NCI-H1105 (cell line): ENCODE data around the gene TXNRD2.

Source experiments
- DNase-seq: peaks from one replicate; lab custom pipeline; 2025; lab: John Stamatoyannopoulos, UW

TXNRD2 gene

DNA sequence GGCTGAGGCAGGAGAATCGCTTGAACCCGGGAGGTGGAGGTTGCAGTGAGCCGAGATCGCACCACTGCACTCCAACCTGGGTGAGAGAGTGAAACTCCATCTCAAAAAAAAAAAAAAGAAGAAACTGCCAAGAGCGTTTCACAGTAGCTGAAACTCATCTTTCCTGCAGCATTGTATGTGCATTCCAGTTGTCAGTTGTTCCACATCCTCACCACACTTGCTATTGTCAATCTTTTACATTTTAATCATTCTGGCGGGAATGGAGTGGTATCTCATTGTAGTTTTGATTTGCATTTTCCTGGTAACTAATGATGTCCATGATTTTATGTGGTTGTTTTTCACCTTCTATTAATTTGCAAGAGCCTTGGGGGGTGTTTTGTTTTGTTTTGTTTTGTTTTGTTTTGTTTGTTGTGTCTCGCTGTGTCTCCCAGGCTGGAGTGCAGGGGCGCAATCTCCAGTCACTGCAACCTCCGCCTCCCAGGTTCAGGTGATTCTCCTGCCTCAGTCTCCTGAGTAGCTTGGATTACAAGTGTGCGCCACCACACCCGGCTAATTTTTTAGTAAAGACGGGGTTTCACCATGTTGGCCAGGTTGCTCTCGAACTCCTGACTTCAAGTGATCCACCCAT, 78.9 kb downstream of the TXNRD2 start:
- no peak for DNase-seq

DNA sequence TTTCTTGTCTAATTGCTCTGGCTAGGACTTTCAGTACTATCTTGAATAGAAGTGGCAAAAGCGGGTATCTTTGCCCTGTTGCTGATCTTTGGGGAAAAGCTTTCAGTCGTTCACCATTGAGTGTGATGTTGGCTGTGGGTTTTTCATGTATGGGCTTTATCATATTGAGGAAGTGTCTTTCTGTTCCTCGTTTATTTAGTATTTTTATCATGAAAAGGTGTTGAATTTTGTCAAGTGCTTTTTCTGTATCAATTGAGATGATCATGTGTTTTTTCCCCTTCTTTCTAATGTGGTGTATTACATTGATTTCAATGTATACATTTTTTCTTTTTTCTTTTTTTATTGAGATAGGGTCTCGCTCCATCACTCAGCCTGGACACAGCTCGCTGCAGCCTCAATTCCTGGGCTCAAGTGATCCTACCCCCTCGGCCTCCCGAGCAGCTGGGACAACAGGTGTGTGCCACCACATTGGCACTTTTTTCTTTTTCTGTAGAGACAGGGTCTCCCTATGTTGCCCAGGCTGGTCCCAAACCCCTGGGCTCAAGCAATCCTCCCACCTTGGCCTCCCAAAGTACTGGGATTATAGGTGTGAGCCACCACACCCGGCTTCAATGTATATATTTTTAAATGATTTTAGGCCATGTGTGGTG, 81.6 kb downstream of the TXNRD2 start:
- DNase-seq: no peak

DNA sequence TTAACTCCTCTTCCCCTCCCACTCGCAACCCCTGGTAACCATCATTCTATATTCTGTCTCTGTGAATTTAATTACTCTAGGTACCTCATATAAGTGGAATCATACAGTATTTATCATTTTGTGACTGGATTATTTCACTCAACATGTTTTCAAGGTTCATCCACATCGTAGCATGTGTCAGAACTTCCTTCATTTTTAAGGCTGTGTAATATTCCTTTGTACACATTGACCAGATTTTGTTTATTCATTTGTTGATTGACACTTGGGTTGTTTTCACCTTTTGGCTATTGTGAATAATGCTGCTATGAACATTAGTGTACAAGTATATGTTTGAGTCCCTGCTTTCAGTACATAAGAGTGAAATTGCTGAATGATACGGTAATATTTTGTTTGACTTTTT, 84.2 kb downstream of the TXNRD2 start:
- no peak for DNase-seq

DNA sequence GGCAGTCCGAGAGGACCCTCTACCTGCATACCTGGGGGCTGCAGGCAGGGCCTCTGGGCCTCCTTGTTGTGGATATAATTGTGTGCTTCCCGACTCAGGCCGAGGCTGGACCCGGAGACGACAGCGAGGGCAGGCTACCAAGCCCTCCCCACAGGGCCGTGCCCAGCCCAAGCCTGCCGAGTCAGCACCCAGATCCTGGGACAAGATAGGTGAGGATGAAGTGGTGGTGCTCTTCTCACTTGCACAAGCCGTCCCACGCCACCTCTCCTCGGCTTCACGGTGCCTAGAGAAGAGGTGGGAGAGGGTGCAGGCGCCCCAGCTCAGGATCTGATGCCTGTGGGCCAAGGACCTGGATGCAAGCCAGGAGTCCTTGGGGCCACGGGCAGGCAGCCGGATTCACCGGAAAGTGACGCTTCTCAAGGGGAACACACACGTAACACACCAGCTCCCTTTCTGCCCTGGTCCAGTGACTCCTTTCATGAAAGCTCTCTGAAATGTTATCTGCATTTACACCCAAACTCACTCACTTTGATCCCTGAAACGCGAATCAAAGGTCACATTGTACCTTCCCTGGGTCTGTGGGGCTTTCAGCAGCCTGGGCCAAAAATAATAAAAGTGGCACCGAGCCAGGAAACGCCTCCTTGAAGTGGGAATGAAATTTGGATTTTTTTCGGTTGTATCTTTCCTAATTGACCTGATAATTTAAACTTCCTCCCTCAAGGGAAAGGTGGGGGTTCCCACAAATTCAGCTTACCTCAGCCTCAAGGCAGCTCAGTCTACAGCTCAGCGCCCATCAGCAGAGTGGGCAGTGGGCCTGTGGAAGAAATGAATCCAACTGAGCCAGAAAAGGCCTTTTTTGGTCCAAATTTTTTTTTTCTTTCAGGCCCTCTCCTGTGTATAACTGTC, 85.9 kb downstream of the TXNRD2 start:
- DNase-seq: peak; percentile 75

DNA sequence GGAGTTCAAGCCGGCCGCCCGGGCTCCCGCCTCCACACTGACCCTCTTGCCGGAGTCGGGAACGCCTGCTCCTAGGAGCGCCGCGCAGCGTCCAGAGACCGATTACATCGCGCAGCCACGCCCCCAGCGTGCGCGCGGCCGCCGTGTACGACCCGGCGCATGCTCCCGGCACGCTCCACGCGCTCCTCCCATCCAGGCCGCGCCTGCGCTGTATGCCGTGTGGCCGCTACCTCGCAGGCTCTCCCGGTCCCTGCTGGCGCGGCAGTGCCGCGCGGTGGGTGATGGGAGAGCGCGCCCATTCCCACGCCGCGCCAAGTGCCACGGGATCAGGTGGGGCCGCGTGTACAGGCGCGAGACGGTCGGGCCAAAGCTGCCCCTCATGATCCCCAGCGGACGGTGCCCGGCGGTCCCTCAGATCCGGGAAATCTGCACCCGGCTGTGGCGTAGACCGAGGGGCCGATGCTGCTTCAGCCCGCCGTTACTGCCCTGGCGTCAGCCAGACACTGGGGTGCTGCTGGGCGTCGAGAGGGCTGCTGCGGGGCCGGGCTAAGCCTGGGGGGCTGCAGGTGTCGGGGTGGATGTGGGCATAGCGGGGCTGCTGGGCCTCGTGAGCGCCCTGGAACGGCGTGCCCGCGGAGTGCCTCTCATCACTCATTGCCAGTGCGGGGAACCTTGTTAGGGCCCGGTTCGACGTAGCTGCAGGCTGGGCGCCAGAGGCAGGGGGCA, 86.7 kb downstream of the TXNRD2 start, which contains the start of the genes GNB1L and RTL10:
Gene GNB1L (minus strand): TSS at position 97 of the 726 bp plus-strand sequence. CDS start 33,519 bp downstream, outside the sequence.
Gene RTL10 (minus strand): TSS at position 97 of the 726 bp plus-strand sequence. CDS start 2,613 bp downstream, outside the sequence.
- peak; percentile 93 for DNase-seq

DNA sequence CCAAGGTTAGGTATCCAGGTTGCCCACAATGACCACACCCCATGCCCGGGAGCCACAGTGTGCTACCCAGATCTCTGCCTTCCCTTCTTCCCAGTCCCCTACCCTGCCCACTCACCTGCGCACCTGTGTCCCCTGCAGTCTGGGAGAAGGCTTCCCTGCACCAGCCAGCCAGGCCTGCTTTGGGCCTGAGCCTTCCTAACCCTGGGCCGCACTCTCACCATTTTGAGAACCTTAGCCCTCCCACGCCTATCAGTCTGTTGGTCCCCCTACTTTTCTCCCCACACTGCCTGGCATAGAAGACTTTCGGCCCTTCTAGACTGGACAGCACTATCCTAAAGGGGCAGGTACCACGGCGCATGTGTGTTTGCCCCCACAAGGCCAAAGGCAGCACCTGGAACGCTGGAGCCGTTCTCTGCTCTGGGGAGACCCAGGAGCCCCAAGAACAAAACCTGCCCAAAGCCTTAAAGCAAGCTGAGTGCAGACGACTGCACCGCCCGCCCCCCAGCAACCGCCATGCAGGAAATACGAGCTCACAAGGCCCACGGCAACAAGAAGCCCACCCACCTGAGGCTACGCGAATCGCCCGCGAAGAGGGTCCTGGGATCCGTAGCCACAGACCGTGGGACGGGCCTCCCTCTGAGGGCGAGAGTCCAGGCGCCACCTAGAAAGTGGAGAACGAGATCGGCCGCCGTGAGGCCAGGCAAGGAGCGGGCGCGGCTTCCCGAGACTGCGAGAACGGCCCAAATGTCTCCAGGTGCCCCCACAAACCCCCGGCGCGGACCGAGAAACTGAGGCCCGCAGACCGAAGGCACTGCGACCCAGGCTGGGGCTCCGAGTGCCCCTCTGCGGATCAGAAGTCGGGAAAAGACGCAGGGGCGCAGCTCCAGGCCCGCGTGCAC, 87.5 kb downstream of the TXNRD2 start:
- no peak for DNase-seq

DNA sequence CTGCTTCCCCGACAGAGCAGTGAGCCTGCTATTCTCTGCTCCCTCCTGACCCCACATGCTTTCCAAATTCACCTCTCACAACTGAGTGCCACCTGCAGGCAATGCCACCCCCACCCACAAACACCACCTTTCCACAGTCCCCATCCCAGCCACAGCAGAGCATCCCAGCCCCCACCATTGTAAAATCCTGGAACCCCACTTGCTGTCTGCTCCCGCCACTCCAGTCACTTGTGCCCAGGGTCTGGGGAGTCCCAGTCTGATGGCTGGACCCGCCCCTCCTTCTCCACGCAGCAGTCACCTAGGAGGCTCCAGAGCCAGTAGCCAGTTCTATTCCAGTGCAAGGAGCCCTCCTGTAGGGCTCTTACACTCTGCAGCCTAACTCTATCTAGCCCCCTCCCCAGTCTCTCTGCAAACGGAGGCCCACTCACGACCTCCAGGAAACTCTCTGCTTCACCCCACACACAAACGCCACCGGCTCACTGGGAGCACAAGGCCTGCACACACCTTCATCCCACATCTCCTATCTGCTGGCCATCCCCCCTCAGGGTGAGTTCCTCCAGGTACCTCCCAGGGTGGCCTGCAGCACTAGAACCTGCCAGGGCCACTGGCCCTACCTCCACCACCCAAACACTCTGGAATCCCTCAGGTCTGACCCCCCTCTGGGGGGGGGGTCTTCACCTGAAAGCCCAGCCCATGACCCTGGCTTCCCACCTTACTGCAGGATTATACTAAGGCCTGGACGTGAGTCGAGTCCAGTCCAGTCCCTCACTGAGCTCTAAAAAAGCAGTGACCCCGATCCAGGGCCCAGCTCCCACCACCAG, 88.3 kb downstream of the TXNRD2 start:
- no peak for DNase-seq

DNA sequence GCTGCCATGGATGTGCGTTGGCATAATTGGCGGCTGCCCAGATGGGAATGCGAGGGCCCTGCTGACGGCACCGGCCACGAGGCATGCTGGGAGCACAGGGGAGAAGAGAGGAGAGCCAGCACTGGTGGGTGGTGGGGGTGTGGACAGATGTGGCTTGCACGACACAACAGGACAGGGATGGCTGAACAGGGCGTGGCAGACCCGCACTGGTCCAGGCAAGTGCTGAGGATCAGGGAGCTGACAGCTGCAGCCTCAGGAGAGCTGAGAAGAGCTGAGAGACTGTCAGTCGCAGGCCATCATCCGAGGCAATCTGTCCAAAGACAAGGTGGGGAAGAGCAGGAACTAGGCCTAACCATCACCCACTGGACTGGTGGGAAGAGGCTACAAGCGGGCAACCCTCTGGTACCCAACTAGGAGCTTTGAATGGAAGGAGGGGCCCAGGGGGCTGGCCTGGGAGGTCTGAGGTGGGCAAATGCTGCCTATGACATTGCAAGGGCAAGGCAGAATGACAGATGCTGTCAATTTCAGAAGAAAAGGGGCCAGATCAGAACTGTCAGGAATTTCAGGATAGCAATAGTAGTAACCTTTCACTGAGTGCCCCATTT, 89.3 kb downstream of the TXNRD2 start:
- no peak for DNase-seq

DNA sequence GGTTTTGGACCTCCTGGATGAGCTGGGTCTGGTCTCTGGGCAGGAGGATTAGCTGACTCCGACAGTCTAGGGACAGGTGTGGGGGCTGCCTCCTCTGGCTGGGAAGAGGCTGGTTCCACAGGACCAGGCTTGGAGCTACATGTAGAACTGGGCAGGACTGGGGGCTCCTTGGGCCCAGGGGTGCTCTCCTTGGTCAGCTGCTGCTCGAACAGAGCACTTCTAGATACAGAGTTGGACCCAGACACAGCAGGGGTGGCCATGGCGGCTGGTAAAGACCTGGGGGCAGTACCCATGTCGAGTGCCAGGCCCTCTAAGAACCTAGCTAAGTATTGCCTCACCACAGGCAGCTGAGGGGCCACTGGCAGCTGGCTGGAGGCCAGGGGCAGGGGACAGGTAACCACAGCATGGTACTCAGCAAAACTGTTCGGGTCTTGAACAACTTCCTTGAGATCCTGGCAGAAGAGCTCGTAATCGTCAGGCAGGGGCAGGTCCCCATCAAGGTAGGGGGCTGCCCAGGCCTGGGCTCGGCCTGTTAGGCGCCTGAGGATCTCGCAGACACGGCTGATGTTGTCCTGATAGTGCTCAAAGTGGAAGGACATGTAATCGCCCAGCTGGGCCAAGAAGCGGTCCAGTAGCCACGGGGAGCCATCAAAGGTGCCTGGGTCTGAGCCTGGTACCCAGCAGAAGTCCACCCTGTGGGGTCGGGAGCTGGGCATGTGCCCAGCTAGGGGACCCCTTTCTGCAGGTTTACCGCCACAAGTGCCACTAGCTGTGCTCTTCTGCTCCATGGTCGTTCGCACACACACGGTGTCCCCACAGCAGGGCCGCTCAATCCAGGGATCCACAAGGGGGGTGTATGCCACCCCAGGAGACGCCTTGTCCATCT, 90.1 kb downstream of the TXNRD2 start:
- no peak for DNase-seq

DNA sequence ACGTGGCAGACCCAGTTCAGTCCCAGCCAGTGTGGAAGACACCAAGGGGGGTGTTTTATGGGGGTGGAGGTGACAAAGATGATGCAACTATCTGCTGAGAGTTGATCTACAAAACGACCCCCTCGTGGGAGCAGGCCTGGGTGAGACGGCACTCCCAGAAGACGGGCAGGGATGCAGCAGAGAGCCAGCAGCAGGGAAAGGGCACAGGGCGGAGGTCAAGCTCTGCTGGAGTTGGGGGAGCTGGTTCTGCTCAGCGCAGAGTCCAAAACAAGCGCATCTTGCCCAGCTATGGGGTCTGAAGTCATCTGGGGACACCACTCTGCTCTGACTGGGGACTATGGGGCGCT, 90.9 kb downstream of the TXNRD2 start:
- DNase-seq: no peak

DNA sequence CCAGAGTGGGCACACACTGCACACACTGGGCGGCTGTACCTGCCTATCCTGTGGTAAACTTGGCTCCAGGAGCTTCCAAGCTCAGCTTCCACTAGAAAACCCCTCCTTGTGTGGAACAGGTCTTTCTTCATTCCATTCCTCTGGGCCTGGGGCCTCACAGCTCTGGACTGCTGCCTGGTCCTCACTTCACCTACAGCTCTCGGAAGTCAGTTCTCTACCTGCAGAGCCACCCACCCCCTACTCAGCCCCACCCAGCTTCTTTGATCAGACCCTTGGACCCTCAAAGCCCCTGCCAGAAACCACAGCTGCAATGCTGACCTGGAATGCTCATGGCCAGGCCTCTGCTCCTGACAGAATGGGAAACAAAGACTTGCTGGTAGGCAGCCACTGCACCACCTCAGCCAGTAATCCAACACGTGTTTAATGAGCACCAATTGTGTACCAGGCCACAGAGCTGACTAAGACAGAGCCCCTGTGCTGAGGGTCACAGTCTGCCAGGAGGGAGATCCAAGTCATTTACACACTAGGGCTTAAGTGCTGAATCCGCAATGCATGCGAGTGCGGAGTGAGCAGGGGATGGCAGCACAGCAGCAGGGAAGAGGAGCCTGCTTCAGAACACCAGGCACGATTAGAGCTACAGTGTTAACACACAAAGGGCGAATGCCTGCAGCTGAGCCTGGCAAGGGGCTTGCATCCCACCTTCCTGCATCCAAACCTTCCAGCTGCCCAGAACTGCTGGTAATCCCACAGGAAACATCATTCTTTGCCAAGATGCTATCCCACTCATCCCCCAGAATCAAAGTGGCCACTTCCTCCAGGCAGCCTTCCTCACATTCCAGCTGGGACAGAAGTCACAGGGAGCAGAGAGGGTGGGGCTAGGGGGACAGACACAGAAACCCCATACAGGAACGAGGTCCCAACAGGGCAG, 91.5 kb downstream of the TXNRD2 start:
- DNase-seq: no peak

DNA sequence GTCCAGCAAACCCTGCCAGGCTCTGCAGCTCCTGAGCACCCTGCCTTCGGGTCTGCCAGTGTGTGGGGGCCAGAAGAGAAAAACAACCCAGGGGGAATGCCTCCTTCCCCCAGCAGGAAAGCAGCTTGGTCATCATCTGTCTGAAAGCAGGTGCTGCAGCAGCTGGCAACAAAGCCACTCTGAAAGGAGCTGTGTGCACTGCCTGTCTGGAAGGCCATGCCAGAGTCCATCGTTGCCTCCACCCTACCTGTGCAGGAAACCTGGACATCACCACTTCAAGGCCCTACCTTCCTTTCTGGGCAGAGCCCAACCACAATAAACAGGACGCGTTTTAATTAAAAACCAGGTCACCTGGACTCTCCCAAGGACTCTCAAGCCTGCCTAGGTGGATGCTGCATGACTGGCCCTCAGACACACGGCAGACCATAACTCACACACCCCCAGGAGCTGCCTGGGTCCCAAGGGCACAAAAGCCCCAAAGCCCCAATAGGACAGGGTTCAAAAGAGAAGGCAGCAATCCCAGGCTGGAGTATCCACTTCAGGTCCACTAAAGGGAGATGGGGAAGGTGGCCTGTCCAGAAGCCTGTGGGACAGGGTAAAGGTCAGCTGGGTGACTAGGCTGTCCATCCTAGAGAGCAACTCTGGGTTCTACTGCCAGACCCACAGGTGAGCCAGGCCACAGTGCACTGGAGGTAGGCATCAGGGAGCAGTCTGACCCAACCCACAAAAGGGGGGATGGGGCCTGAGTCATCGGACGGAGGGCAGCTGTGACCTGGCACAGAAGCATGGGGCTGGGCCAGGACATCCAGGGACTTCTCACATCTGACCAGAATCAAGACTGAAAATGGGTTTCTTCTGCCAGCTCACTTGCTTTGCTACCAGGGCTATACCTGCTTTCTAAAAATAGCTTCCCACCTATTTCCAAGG, 93.1 kb downstream of the TXNRD2 start:
- DNase-seq: no peak

DNA sequence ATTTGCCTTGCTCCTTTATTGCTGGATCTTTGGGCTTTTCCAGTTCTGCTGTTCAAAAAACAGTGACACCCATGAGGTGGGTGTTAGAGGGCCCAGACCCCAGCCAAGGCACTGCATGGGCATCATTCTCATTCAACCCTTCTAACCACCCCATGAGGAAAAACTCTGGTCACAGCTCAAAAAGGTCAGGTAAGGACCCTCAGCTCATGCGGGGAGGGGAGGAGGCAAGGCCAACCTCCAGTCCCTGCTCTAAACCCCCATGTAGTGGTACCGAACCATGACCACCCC, 94.3 kb downstream of the TXNRD2 start:
- DNase-seq: no peak

DNA sequence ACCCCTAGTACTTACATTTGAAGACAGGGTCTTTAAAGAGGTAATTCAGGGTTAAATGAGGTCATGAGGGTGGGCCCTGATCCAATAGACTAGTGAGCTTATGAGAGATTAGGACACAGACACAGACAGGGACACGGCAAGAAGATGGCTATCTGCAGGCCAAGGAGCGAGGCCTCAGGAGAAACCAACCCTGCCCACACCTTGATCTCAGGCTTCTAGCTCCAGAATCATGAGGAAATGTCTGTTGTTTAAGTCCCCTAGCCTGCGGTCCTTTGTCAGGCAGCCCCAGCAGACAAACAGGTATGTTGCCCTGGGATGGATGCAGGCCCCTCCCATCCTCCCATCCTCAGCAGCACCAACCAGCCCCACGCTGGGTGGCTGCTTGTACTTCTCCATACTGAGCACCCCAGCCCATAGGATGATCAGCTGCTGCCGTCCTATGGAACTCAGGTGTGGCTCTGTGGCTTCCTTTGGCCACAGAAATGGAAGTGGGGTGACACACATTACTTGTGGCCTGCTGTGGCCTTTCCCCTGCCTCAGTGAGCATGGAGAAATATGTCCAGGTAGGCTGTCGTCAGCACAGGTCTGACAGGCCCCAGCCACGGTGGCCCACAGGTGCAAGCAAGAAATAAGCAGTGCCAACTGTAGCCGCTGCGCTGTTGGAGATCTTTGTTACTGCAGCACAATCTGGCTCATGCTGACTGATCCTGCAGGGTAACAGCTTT, 94.8 kb downstream of the TXNRD2 start:
- DNase-seq: no peak

DNA sequence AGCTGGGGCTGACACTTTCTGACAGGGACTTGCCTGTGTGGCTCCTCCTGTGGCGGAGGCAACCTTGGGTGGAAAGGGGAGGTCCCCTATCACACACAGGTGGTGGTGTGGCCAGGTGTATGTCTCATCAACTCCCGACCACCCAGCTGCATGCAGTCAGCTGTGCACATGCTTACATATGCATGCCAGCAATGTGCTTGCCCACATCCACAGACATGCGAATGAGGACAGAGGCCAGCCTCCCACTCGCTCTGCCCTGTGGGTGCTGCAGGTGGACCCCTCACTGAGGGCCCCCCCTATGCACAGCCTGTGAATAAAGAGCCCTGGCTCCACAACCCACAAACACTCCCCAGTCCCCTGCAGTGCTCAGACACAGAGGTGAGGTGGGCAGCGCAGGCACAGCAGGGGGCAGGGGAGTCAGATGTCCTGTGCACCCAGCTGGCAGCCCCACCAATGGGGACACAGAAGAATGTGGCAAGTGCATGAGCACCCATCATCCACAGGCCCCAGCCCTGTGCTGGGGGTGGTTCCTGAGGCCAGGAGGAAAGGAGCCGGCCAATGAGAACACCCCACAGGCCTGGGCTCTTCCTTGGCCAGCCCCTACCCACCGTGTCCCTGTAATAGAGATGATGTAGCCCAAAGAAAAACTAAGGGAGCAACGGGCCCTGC, 96.4 kb downstream of the TXNRD2 start:
- DNase-seq: no peak
